T-helper 1 cell treated with Interleukin-12 subunit alpha and Interleukin-12 subunit beta and Interleukin-4 antibody, amounts not matched to agents 30 μg/mL and 1 μg/mL, for 36 hours (primary cell): ENCODE results near the gene GCKR.
"Not testable (repeated sequence)": the region's sequence is repeated elsewhere in the genome, so short reads cannot be mapped to it uniquely, and the experiment has no call there.

Source experiments
- H3K27ac Mint-ChIP-seq: one replicate; pipeline ENCODE4 v1.8.0; 2021; ENCODE audit warnings: mild to moderate bottlenecking, mixed read lengths
- H3K27me3 Mint-ChIP-seq: one replicate; pipeline ENCODE4 v1.8.0; 2021; ENCODE audit warnings: low read depth, mixed read lengths
- H3K36me3 Mint-ChIP-seq: one replicate; pipeline ENCODE4 v1.8.0; 2021; ENCODE audit warnings: low read depth, mixed read lengths
- H3K4me1 Mint-ChIP-seq: one replicate; pipeline ENCODE4 v1.8.0; 2021; ENCODE audit warnings: low read depth, mixed read lengths
- H3K4me3 Mint-ChIP-seq: one replicate; pipeline ENCODE4 v1.8.0; 2021; ENCODE audit warnings: mild to moderate bottlenecking, moderate library complexity, mixed read lengths
- H3K9me3 Mint-ChIP-seq: one replicate; pipeline ENCODE4 v1.8.0; 2021; ENCODE audit warnings: mixed read lengths

The GCKR gene

DNA sequence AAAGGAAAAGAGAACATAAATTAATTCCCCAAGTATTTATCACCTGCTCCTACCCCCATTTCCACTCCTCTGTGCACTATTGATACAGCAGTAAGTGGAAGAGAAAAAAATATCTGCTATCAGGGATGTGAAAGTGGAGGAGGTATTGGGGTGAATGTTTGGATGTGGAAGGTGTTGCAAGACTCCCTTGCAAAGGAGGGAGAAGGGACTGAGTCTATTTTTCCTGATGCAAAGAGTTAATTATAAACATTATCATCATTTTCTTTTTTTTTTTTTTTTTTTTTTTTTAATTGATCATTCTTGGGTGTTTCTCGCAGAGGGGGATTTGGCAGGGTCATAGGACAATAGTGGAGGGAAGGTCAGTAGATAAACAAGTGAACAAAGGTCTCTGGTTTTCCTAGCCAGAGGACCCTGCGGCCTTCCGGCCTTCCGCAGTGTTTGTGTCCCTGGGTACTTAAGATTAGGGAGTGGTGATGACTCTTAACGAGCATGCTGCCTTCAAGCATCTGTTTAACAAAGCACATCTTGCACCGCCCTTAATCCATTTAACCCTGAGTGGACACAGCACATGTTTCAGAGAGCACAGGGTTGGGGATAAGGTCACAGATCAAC, 42.3 kb downstream of the GCKR start:
- not testable (repeated sequence) for H3K9me3 Mint-ChIP-seq, H3K27ac Mint-ChIP-seq, H3K4me1 Mint-ChIP-seq, H3K36me3 Mint-ChIP-seq, H3K4me3 Mint-ChIP-seq
- peaks cover 27% of the 10 kb centered on the region for H3K27me3 Mint-ChIP-seq

DNA sequence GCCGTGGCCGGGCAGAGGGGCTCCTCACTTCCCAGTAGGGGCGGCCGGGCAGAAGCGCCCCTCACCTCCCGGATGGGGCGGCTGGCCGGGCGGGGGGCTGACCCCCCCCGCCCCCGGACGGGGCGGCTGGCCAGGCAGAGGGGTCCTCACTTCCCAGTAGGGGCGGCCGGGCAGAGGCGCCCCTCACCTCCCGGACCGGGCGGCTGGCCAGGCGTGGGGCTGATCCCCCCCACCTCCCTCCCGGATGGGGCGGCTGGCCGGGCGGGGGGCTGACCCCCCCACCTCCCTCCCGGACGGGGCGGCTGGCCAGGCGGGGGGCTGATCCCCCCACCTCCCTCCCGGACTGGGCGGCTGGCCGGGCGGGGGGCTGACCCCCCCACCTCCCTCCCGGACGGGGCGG, 43.0 kb downstream of the GCKR start:
- not testable (repeated sequence) for H3K4me1 Mint-ChIP-seq, H3K4me3 Mint-ChIP-seq, H3K27ac Mint-ChIP-seq, H3K9me3 Mint-ChIP-seq, H3K36me3 Mint-ChIP-seq
- peaks cover 23% of the 10 kb centered on the region for H3K27me3 Mint-ChIP-seq

DNA sequence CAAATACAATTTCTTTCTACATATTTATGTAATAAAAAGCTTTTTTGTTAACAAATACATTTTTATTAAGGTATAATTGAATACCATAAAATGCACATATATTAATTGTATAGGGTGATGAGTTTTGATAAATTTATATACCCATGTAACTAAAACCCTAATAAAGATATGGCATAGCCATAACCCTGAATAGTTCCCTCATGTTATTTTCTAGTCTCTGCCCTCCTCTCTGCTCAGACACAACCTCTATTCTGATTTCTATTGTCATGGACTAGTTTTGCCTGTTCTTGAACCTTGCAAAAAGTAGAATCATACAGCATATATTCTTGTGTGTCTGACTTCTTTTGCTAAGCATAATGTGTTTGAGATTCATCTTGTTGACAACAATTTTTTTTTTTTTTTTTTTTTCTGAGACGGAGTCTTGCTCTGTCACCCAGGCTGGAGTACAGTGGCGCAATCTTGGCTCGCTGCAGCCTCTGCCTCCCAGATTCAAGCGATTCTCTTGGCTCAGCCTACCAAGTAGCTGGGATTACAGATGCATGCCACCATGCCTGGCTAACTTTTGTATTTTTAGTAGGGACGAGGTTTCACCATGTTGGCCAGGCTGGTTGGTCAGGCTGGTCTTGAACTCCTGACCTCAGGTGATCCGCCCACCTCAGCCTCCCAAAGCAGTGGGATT, 47.6 kb downstream of the GCKR start:
- no peak overlapping the region for H3K4me3 Mint-ChIP-seq
- H3K9me3 Mint-ChIP-seq, result no peaks in the 10 kb centered on the region
- H3K27ac Mint-ChIP-seq, result no peak overlapping the region

DNA sequence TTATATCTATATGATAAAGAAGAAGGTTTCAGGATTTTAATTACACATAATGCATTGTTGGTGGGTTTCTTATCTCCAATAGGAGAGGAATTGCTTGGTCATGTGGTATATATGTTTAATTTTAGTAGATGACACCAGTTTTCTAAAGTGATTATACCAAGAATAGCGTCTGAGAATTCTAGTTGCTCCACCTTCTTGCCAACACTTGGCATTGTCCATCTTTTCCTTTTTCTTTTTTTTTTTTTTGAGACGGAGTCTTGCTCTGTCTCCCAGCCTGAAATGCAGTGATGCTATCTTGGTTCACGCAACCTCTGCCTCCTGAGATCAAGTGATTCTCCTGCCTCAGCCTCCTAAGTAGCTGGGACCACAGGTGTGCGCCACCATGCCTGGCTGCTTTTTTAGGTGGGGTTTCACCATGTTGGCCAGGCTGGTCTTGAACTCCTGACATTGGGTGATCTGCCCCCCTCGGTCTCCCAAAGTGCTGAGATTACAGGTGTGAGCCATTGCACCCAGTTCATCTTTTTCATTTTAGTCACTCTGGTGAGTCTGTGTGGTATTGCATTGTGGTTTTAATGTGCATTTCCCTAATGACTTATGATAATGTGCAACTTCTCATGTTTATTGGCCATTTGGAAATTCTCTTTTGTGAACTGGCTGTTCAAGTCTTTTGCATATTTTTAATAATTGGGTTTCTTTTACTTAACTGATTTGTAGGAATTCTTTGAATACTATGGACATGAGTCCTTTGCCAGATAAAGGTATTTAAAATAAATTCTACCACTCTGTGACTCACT, 48.9 kb downstream of the GCKR start:
- Mint-ChIP-seq H3K9me3 (no peaks in the 10 kb centered on the region), H3K27me3 (peaks cover 4% of the 10 kb centered on the region), H3K4me1 (no peaks in the 10 kb centered on the region), H3K4me3 (no peak overlapping the region), H3K36me3 (no peaks in the 10 kb centered on the region), H3K27ac (no peak overlapping the region)

More for the DNA sequence above, 47.6 kb downstream of the GCKR start:
- Mint-ChIP-seq H3K36me3 (no peaks in the 10 kb centered on the region), H3K27me3 (peaks cover 4% of the 10 kb centered on the region), H3K4me1 (no peaks in the 10 kb centered on the region)

DNA sequence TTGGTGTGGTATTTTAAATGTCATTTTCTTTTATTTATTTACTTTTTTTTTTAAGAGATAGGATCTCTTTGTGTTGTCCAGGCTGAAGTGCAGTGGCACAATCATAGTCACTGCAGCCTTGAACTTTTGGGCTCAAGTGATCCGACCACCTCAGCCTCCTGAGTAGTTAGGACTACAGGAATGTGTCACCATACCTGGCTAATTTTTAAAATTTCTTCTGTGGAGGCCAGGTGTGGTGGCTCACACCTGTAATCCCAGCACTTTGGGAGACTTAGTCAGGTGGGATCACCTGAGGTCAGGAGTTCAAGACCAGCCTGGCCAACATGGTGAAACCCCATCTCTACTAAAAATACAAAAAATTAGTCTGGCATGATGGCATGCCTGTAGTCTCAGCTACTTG, 52.7 kb downstream of the GCKR start:
- Mint-ChIP-seq H3K4me3 (no peak overlapping the region), H3K9me3 (no peaks in the 10 kb centered on the region), H3K27ac (no peak overlapping the region), H3K27me3 (peaks cover 20% of the 10 kb centered on the region), H3K4me1 (no peaks in the 10 kb centered on the region), H3K36me3 (no peaks in the 10 kb centered on the region)

DNA sequence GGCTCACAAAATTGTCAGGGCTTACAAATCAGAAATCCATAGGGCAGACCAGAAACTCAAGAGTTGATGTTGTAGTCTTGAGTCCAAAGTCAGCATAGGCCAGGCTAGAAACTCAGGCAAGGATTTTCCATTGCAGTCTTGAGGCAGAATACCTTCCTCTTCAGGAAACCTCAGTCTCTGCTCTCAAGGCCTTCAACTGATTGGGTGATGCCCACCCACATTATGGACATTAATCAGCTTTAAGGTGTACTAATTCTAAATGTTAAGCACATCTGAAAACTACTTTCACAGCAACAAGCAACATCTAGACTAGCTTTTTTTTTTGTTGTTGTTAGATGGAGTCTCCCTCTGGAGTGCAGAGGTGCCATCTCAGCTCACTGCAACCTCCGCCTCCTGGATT, 54.9 kb downstream of the GCKR start:
- Mint-ChIP-seq H3K4me3 (no peak overlapping the region), H3K27me3 (peaks cover 29% of the 10 kb centered on the region), H3K4me1 (no peaks in the 10 kb centered on the region), H3K36me3 (no peaks in the 10 kb centered on the region), H3K9me3 (no peaks in the 10 kb centered on the region), H3K27ac (no peak overlapping the region)

DNA sequence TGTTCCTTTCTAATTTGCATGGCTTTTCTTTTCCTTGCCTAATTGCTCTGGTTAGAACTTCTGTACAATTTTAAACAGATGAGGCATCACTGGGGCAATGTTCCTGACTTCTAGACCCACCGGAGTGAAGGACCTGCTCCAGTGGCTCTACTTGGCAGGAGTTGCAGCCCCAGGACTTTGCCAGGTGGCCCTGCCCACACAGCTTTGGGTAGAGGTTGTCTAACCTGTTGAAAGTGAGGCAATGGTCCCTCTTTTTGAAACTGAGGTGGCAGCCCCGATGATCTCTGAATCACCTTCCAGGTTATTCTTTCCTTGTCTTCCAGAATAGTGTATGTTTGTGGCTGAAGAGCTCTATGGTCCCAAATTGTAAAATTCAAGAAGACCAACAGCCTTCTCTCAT, 56.3 kb downstream of the GCKR start:
- Mint-ChIP-seq H3K9me3 (no peaks in the 10 kb centered on the region), H3K36me3 (no peaks in the 10 kb centered on the region), H3K27me3 (peaks cover 29% of the 10 kb centered on the region), H3K4me3 (no peak overlapping the region), H3K27ac (no peak overlapping the region), H3K4me1 (no peaks in the 10 kb centered on the region)

DNA sequence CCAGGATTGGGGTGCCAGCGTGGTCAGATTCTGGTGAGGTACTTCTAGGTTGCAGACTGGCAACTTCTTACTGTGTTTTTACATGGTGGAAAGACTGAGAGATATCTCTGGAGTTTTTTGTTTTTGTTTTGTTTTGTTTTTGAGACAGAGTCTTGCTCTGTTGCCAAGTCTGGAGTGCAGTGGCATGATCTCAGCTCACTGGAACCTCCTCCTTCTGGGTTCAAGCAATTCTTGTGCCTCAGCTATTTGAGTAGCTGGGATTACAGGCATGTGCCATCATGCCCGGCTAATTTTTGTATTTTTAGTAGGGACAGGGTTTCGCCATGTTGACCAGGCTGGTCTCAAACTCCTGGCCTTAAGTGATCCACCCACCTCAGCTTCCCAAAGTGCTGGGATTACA, 57.8 kb downstream of the GCKR start:
- H3K9me3 Mint-ChIP-seq, H3K4me3 Mint-ChIP-seq, H3K27ac Mint-ChIP-seq, H3K36me3 Mint-ChIP-seq, H3K4me1 Mint-ChIP-seq: not testable (repeated sequence)
- H3K27me3 Mint-ChIP-seq, result peaks cover 30% of the 10 kb centered on the region

DNA sequence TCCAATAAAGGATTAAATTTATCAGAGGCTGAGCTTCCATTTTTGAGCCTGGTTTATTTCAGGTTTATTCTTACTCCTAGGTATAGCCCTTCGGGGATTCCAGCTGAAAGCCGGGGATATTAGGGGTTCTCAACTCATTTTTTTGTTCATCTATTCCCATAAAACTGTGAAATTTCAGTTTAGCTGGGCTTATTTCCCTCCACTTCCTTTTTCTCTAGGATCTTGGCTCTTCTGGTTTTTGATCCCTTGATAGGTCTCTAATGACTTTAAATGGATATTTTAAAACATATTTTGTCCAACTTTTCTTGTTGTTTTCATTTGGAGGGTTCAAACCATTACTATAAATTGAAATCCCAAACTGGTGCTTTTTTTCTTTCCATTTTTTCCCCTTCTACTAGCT, 62.6 kb downstream of the GCKR start:
- Mint-ChIP-seq H3K27me3 (peaks cover 29% of the 10 kb centered on the region), H3K27ac (no peak overlapping the region), H3K9me3 (no peaks in the 10 kb centered on the region), H3K36me3 (no peaks in the 10 kb centered on the region), H3K4me3 (no peak overlapping the region), H3K4me1 (no peaks in the 10 kb centered on the region)

DNA sequence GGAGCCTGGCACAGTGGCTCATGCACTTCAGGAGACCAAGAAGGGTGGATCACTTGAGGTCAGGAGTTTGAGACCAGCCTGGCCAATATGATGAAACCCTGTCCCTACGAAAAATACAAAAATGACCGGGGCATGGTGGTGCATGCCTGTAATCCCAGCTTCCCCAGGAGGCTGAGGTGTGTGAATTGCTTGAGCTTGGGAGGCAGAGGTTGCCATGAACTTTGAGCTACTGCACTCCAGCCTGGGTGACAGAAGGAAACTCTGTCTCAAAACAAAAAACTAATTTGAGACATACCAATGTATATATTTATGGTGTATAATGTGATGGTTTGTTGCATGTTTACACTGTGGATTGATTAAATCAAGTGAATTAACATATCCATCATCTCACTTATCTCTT, 64.4 kb downstream of the GCKR start:
- Mint-ChIP-seq H3K27me3 (peaks cover 30% of the 10 kb centered on the region), H3K27ac (no peak overlapping the region), H3K9me3 (no peaks in the 10 kb centered on the region), H3K4me3 (no peak overlapping the region), H3K4me1 (no peaks in the 10 kb centered on the region), H3K36me3 (no peaks in the 10 kb centered on the region)

DNA sequence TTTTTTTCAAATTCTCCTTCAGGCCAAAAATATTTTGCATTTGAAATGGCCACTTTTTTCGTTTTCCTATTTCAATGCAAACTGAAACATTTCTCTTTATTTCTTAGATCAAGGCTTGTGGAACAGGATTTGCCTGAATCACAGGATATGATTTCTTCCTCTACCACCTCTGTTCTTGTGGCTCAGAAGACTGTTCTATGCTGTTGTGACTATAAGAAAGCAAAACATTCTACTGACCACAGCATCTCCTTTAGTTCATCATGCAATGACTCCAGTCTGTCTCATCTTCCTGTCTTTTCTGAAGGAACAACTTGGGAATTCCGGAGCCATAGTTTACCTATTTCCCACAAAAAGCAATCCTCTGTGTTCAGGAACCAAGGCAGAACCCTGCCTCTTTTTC, 70.0 kb downstream of the GCKR start:
- Mint-ChIP-seq H3K4me1 (no peaks in the 10 kb centered on the region), H3K36me3 (no peaks in the 10 kb centered on the region), H3K9me3 (peaks cover 3% of the 10 kb centered on the region), H3K4me3 (no peak overlapping the region), H3K27me3 (peaks cover 69% of the 10 kb centered on the region), H3K27ac (no peak overlapping the region)

DNA sequence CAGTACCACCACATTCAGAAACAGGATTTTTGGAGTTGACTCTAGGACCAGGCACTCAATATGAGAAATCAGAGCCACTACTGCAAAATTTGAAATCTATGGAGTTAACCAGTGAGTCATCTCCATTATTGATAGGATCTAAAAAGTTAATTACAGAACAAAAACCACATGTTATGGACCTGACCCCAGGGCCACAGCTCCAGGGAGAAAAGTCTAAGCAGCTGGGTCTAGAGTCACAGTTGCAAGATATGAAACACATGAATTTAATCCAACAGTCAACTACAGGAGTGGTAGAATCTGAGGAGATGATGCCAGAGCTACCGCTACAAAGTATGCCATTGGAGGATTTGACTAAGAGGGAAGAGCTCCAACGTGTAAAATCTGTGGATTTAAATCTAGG, 72.8 kb downstream of the GCKR start:
- Mint-ChIP-seq H3K4me1 (no peaks in the 10 kb centered on the region), H3K36me3 (peaks cover 1% of the 10 kb centered on the region), H3K27me3 (peaks cover 66% of the 10 kb centered on the region), H3K9me3 (peaks cover 3% of the 10 kb centered on the region), H3K4me3 (no peak overlapping the region), H3K27ac (no peak overlapping the region)

DNA sequence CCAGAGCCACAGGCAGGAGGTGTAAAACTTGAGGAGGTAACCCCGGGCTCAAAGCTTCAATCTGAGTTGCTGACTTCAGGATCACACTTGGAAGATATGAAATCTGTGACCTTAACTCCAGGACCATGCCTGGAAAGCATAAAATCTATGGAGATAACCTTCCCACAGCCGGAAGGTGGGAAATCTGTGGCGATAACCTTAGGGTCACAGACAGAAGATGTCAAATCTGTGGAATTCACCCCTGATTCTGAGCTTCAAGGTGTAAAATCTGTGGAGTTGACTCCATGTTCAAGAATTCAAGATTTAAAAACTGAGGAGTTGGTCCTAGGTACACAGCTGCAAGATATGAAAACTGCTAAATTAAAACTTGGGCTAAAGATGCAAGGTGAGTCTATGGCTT, 74.6 kb downstream of the GCKR start:
- Mint-ChIP-seq H3K27ac (no peak overlapping the region), H3K4me1 (no peaks in the 10 kb centered on the region), H3K4me3 (no peak overlapping the region), H3K9me3 (peaks cover 3% of the 10 kb centered on the region), H3K27me3 (peaks cover 56% of the 10 kb centered on the region), H3K36me3 (peaks cover 1% of the 10 kb centered on the region)

DNA sequence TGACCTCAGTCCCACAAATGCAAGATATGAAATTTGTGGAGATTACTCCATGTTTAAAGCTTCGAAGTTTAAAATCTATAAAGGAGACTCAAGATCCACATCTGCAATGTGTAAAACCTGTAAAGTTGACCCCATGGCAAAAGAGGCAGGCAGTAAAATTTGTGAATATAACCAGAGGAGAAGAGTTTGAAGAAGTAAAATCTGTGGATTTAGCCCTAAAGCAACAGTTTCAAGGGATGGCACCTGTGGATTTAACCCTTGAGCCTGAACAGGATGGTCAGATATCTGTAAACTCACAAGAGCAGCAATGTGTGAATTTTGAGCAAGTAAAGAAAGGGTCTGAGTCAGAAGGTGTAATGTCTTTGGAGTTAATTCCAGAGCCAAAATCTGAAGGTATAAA, 75.0 kb downstream of the GCKR start:
- Mint-ChIP-seq H3K4me1 (no peaks in the 10 kb centered on the region), H3K4me3 (no peak overlapping the region), H3K9me3 (peaks cover 3% of the 10 kb centered on the region), H3K27me3 (peaks cover 51% of the 10 kb centered on the region), H3K36me3 (peaks cover 1% of the 10 kb centered on the region), H3K27ac (no peak overlapping the region)

DNA sequence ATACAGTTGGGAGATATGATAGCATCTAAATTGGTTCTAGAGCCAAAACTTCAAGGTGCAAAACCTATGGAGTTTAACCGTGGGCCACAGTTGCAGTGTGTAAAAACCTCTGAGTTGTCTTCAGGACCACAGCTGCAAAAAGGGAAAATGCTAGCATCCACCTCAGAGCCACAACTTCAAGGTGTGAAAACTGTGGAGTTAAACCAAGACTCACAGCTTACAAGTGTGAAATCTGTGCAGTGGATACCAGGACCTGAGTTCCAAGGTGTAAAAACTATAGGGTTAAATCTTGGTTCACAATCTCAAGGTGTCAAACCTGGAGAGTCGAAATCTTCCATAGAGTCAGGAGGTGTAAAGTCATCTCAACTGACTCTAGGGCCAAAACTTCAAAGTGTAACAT, 75.8 kb downstream of the GCKR start:
- peaks cover 3% of the 10 kb centered on the region for H3K9me3 Mint-ChIP-seq
- H3K4me3 Mint-ChIP-seq, result no peak overlapping the region
- H3K27me3 Mint-ChIP-seq, result peaks cover 47% of the 10 kb centered on the region
- H3K36me3 Mint-ChIP-seq, result peaks cover 1% of the 10 kb centered on the region
- no peaks in the 10 kb centered on the region for H3K4me1 Mint-ChIP-seq
- H3K27ac Mint-ChIP-seq, result no peak overlapping the region
